ENCODE measurements around the gene PLA2G15. TPM values are rescaled to one million over a fixed set of nuclear protein-coding genes. Genes with fewer than 3 reads are reported as not detected.

PLA2G15 gene
- polyA plus RNA-seq, 1 of the 3 experiments (the other 2 are of a cell fraction) = 23.9 TPM

DNA sequence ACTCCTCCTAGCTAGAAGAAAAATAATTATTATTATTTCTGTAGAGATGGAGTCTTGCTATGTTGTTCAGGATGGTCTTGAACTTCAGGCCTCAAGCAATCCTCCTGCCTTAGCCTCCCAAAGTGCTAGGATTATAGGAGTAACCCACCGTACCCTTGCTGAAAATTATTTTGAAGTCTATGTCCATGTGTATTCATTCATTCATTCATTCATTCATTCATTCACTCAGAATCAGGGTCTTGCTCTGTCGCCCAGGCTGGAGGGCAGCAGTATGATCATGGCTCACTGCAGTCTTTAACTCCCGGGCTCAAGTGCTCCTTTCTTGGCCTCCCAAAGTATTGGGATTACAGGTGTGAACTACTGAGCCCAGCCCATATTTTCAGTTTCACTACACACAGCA lies 61.5 kb downstream of the PLA2G15 start:
- Histone ChIP-seq H3K4me2 (no peak overlapping the region), H3F3A (replicated peaks; ENCODE audit: insufficient read depth) (no peaks in the 10 kb centered on the region), H3K36me3 (replicated peaks in 1 of 2; ENCODE audit: control insufficient read depth in 1 of 2, insufficient read depth in 2 of 2, low read length in 1 of 2) (peaks cover 34 to 48% of the 10 kb centered on the region in 2 experiments), H3K4me1 (ENCODE audit: control insufficient read depth in 1 of 2, insufficient read depth in 2 of 2, low read depth in 1 of 2, low read length in 1 of 2) (peaks cover 7 to 10% of the 10 kb centered on the region in 2 experiments; a peak in 2 of 4 replicates), H4K20me1 (ENCODE audit: insufficient read depth) (no peaks in the 10 kb centered on the region), H3K27ac (ENCODE audit: low read depth in 2 of 2, low read length in 1 of 2) (no peak overlapping the region), H3K9me2 (no peaks in the 10 kb centered on the region), H3K9ac (no peak overlapping the region), H3K27me3 (ENCODE audit: insufficient read depth) (no peaks in the 10 kb centered on the region), H3K79me2 (ENCODE audit: insufficient read depth) (peaks cover 64% of the 10 kb centered on the region), H3K9me3 (no peaks in the 10 kb centered on the region), H3K4me3 (ENCODE audit: low read depth in 2 of 2, low read length in 1 of 2) (no peak overlapping the region), H2AFZ (ENCODE audit: low read depth) (no peak overlapping the region)
- POLR2A ChIA-PET = no interaction called here
- no peak for TF ChIP-seq GATA2 (CRISPR knock-in tag; IDR thresholded peaks at IDR 0.05)
- TF ChIP-seq, protein P1, sequence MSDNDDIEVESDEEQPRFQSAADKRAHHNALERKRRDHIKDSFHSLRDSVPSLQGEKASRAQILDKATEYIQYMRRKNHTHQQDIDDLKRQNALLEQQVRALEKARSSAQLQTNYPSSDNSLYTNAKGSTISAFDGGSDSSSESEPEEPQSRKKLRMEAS (IDR thresholded peaks at IDR 0.05; ENCODE audit: low read depth) = no peak
- TF ChIP-seq, protein P2, sequence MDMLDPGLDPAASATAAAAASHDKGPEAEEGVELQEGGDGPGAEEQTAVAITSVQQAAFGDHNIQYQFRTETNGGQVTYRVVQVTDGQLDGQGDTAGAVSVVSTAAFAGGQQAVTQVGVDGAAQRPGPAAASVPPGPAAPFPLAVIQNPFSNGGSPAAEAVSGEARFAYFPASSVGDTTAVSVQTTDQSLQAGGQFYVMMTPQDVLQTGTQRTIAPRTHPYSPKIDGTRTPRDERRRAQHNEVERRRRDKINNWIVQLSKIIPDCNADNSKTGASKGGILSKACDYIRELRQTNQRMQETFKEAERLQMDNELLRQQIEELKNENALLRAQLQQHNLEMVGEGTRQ (IDR thresholded peaks at IDR 0.05; ENCODE audit: borderline replicate concordance, low read depth, low read length) = no peak
- no peak for TF ChIP-seq FOXM1 (IDR thresholded peaks at IDR 0.05; ENCODE audit: low read depth)
- TF ChIP-seq MEF2A (IDR thresholded peaks at IDR 0.05; ENCODE audit: borderline replicate concordance, low read depth) = no peak
- no peak for TF ChIP-seq RFX5 (IDR thresholded peaks at IDR 0.05; ENCODE audit: low read length)
- CTCF ChIA-PET = no interaction called here
- WGBS (ENCODE audit: low lambda C conversion rate) = 98% methylated on average over 3 of the region's 3 CpGs
- DNase-seq = no peak

DNA sequence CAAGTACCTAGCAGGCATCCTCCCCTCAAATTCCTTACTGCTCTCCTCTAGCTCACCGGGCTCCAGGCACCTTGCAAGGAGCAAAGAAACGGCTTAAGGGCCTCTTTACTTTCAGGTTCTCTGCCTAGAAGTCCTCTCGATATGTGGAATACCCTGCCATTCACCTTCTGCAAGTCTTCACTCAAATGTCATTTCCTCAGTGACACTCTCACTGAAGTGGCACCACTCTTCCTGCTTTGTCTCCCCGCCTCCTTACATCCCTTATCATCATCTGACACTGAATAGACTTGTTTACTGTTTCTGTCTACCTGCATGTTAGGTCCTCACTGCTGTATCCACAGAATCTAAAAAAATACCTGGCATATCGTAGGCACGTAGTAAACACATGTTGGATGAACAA lies 64.6 kb downstream of the PLA2G15 start:
- H3K36me3 ChIP-seq (replicated peaks in 1 of 2; ENCODE audit: control insufficient read depth in 1 of 2, insufficient read depth in 2 of 2, low read length in 1 of 2) = peaks cover 15 to 40% of the 10 kb centered on the region in 2 experiments
- 40% methylated on average over 6 of the region's 6 CpGs for WGBS (ENCODE audit: low lambda C conversion rate)
- peak overlapping the region in 1 of 2 experiments; percentile 66; a peak in 1 of 4 replicates for H3K27ac ChIP-seq (ENCODE audit: low read depth in 2 of 2, low read length in 1 of 2)

More for the DNA sequence above, 64.6 kb downstream of the PLA2G15 start:
- no peaks in the 10 kb centered on the region for H3K27me3 ChIP-seq (ENCODE audit: insufficient read depth)
- H3K9me3 ChIP-seq = no peaks in the 10 kb centered on the region
- peak overlapping the region; percentile 79 for H3K9ac ChIP-seq
- peaks cover 88% of the 10 kb centered on the region for H3K79me2 ChIP-seq (ENCODE audit: insufficient read depth)
- H3K4me1 ChIP-seq (ENCODE audit: control insufficient read depth in 1 of 2, insufficient read depth in 2 of 2, low read depth in 1 of 2, low read length in 1 of 2) = peaks cover 10 to 14% of the 10 kb centered on the region in 2 experiments; a peak in 2 of 4 replicates
- H3F3A ChIP-seq (replicated peaks; ENCODE audit: insufficient read depth) = no peaks in the 10 kb centered on the region
- peak overlapping the region; percentile 95 for H3K4me2 ChIP-seq
- no peaks in the 10 kb centered on the region for H4K20me1 ChIP-seq (ENCODE audit: insufficient read depth)
- no peak for TF ChIP-seq FOXJ3 (CRISPR knock-in tag; IDR thresholded peaks at IDR 0.05)
- TF ChIP-seq FOXM1 (IDR thresholded peaks at IDR 0.05; ENCODE audit: low read depth) = no peak
- TF ChIP-seq, protein P1 (IDR thresholded peaks at IDR 0.05; ENCODE audit: low read depth) = no peak
- TF ChIP-seq YY1 (IDR thresholded peaks at IDR 0.05; ENCODE audit: low read depth) = no peak
- TF ChIP-seq, protein P3, sequence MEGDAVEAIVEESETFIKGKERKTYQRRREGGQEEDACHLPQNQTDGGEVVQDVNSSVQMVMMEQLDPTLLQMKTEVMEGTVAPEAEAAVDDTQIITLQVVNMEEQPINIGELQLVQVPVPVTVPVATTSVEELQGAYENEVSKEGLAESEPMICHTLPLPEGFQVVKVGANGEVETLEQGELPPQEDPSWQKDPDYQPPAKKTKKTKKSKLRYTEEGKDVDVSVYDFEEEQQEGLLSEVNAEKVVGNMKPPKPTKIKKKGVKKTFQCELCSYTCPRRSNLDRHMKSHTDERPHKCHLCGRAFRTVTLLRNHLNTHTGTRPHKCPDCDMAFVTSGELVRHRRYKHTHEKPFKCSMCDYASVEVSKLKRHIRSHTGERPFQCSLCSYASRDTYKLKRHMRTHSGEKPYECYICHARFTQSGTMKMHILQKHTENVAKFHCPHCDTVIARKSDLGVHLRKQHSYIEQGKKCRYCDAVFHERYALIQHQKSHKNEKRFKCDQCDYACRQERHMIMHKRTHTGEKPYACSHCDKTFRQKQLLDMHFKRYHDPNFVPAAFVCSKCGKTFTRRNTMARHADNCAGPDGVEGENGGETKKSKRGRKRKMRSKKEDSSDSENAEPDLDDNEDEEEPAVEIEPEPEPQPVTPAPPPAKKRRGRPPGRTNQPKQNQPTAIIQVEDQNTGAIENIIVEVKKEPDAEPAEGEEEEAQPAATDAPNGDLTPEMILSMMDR (IDR thresholded peaks at IDR 0.05) = no peak
- TF ChIP-seq GATA2 (CRISPR knock-in tag; IDR thresholded peaks at IDR 0.05) = no peak
- TF ChIP-seq, protein P2 (IDR thresholded peaks at IDR 0.05; ENCODE audit: borderline replicate concordance, low read depth, low read length) = no peak
- no peak for TF ChIP-seq ELF1 (IDR thresholded peaks at IDR 0.05)
- TF ChIP-seq TEAD4 (IDR thresholded peaks at IDR 0.05; ENCODE audit: borderline replicate concordance, insufficient read depth) = no peak
- TF ChIP-seq TCF12 (IDR thresholded peaks at IDR 0.05) = no peak
- TF ChIP-seq RAD21 (IDR thresholded peaks at IDR 0.05; ENCODE audit: low read length) = no peak
- no peak for TF ChIP-seq TAF1 (IDR thresholded peaks at IDR 0.05; ENCODE audit: borderline replicate concordance, low read depth, low read length)
- TF ChIP-seq, protein P4, sequence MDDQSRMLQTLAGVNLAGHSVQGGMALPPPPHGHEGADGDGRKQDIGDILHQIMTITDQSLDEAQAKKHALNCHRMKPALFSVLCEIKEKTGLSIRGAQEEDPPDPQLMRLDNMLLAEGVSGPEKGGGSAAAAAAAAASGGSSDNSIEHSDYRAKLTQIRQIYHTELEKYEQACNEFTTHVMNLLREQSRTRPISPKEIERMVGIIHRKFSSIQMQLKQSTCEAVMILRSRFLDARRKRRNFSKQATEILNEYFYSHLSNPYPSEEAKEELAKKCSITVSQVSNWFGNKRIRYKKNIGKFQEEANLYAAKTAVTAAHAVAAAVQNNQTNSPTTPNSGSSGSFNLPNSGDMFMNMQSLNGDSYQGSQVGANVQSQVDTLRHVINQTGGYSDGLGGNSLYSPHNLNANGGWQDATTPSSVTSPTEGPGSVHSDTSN (IDR thresholded peaks at IDR 0.05) = no peak
- TF ChIP-seq MEF2A (IDR thresholded peaks at IDR 0.05; ENCODE audit: borderline replicate concordance, low read depth) = no peak
- no peak for TF ChIP-seq FOSL2 (IDR thresholded peaks at IDR 0.05; ENCODE audit: borderline replicate concordance, low read depth)
- TF ChIP-seq NRF1 (IDR thresholded peaks at IDR 0.05; ENCODE audit: low read depth, low read length) = no peak
- TF ChIP-seq, protein P5, sequence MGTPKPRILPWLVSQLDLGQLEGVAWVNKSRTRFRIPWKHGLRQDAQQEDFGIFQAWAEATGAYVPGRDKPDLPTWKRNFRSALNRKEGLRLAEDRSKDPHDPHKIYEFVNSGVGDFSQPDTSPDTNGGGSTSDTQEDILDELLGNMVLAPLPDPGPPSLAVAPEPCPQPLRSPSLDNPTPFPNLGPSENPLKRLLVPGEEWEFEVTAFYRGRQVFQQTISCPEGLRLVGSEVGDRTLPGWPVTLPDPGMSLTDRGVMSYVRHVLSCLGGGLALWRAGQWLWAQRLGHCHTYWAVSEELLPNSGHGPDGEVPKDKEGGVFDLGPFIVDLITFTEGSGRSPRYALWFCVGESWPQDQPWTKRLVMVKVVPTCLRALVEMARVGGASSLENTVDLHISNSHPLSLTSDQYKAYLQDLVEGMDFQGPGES (IDR thresholded peaks at IDR 0.05; ENCODE audit: low read depth, low read length) = no peak
- H3K9me2 ChIP-seq = no peaks in the 10 kb centered on the region
- H3K4me3 ChIP-seq (ENCODE audit: low read depth in 2 of 2, low read length in 1 of 2) = peak overlapping the region; percentile 83 to 87
- no peak overlapping the region for H2AFZ ChIP-seq (ENCODE audit: low read depth)
- CTCF ChIA-PET = interaction anchor here (0.8 to 2.6 kb wide), 3 partner anchors 19 to 46 kb away, joined by 3 to 15 read pairs (median 3); partner anchors contain the start of gene SLC7A6
- no peak for DNase-seq
- POLR2A ChIA-PET = interaction anchor here (2.1 kb wide), 1 partner anchor 47 kb away, joined by 16 read pairs; the partner anchor contains the start of gene SLC7A6
